Measurements from ENCODE around the gene OR52N2. TPM values are rescaled to one million over a fixed set of nuclear protein-coding genes. Genes with fewer than 3 reads are reported as not detected.

Gene OR52N2
- total and polyA plus RNA-seq, 2 donors (not counting 1 experiment from before 2014, with no cell fraction given) = not detected

DNA sequence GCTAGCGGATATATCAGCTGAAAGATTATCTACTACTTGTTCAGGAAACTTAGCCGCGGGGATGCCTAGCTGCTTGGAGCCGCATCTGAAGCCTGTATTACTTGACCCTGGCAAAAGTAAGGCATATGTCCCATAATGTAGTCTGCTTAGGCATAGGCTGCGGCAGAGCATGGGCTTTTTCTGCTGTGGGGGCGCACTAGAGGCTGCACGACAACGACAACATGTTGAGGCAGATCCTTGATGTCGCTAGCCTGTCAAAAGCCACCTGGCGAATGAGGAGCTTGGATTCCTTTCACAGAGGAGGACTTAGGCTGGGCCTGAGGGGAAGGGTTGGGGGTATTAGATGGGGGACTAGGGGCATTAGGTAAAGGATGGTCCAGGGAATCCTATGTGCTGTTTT lies 1.1 kb upstream of the OR52N2 start:
- H3K36me3 ChIP-seq (ENCODE audit: control insufficient read depth, insufficient read depth, low read length) = no peaks in the 10 kb centered on the region
- H3K9me3 ChIP-seq (ENCODE audit: control insufficient read depth, insufficient read depth, low read depth, low read length) = no peaks in the 10 kb centered on the region
- no peaks in the 10 kb centered on the region for H3K27me3 ChIP-seq (ENCODE audit: control insufficient read depth, insufficient read depth, low read length)
- TF ChIP-seq, protein P1, sequence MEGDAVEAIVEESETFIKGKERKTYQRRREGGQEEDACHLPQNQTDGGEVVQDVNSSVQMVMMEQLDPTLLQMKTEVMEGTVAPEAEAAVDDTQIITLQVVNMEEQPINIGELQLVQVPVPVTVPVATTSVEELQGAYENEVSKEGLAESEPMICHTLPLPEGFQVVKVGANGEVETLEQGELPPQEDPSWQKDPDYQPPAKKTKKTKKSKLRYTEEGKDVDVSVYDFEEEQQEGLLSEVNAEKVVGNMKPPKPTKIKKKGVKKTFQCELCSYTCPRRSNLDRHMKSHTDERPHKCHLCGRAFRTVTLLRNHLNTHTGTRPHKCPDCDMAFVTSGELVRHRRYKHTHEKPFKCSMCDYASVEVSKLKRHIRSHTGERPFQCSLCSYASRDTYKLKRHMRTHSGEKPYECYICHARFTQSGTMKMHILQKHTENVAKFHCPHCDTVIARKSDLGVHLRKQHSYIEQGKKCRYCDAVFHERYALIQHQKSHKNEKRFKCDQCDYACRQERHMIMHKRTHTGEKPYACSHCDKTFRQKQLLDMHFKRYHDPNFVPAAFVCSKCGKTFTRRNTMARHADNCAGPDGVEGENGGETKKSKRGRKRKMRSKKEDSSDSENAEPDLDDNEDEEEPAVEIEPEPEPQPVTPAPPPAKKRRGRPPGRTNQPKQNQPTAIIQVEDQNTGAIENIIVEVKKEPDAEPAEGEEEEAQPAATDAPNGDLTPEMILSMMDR (conservative IDR thresholded peaks at IDR 0.05 in 1 of 2, IDR thresholded peaks at IDR 0.05 in 1 of 2; ENCODE audit: low read depth in 1 of 2, low read length in 2 of 2) = no peak
- no peak for TF ChIP-seq EZH2 (IDR thresholded peaks at IDR 0.05; ENCODE audit: low read length, missing control alignments)
- no peak overlapping the region for H3K9ac ChIP-seq (ENCODE audit: insufficient read depth, low read length)
- H4K20me1 ChIP-seq (ENCODE audit: control insufficient read depth, extremely low read depth, insufficient read depth, low read length) = no peaks in the 10 kb centered on the region
- no peaks in the 10 kb centered on the region for H3K79me2 ChIP-seq (ENCODE audit: control insufficient read depth, insufficient read depth, low read length)
- no peak for DNase-seq (ENCODE audit: low read depth in 2 of 2)
- no peak overlapping the region for H3K4me3 ChIP-seq (replicated peaks in 1 of 4; ENCODE audit: control extremely low read depth in 1 of 4, insufficient read depth in 1 of 4, low read depth in 3 of 4, low read length in 4 of 4)
- no peak overlapping the region for H3K4me2 ChIP-seq (ENCODE audit: extremely low read depth, insufficient read depth, low read length)
- H3K27ac ChIP-seq (ENCODE audit: insufficient read depth, low read length) = no peak overlapping the region
- no peaks in the 10 kb centered on the region for H3K4me1 ChIP-seq (ENCODE audit: control insufficient read depth, extremely low read depth, insufficient read depth, low read length)
- no peak overlapping the region for H2AFZ ChIP-seq (ENCODE audit: low read length)

DNA sequence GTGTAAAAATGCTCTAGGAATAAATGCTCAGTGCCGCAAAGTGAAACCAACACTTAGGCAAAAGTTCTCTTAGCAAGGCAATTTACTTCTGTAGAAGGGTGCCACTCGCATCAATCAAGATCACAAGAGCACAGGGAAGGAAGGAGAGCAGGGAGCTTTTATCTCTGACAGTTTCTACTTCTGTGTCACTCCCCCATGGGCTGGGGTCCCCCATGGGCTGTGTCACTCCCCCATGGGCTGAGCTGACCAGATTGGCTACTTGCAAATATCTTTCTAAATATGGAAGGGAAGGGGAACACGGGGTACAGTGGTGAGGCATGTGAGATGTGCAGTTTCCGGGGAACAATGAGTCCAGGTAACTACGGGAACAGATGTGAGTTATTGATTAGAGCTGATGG lies 397 bp downstream of the OR52N2 start:
- TF ChIP-seq, protein P1 (conservative IDR thresholded peaks at IDR 0.05 in 1 of 2, IDR thresholded peaks at IDR 0.05 in 1 of 2; ENCODE audit: low read depth in 1 of 2, low read length in 2 of 2) = no peak
- TF ChIP-seq EZH2 (IDR thresholded peaks at IDR 0.05; ENCODE audit: low read length, missing control alignments) = no peak
- no peaks in the 10 kb centered on the region for H3K27me3 ChIP-seq (ENCODE audit: control insufficient read depth, insufficient read depth, low read length)

DNA sequence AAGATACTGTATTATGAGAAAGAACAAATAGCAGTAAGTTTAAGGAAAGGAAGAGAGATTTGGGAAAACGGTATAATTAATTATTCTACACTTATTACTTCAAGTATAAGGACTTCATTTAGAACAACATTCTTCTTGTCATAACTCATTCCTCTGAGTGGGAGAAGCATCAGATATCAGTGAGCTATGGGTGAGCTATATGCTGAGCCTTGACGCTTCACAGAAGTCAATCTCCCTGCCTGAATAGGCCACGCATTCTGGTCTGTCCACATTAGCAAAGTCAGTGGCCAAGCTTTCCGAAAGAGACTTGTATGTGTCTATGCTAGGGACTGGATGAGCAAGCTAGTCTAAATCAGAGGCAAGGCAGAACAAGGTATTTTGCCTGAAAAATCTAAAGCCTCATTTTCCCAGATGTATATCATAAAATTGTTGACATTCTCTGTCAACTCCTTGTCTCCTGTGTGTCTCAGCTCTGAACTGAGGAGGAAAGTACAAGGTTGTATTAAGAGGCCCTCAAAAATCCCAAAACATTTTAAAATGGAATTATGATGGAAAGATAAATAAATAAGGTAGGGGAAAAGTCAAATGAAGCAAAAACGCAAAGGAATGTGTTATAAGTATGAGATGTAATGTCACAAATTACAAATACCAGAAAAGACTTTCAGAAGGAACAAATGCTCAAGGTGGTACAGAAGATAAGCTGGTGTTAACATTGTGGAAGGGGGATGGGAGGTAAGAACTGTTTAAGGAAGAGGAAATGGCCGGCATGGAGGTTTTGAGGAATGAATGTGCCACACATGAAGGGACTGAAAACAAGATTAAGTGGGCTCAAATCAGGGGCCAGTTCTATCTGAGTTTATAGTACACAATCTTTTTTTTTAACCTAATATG lies 1.4 kb downstream of the OR52N2 start:
- no peaks in the 10 kb centered on the region for H4K20me1 ChIP-seq (ENCODE audit: control insufficient read depth, extremely low read depth, insufficient read depth, low read length)
- no peak overlapping the region for H3K27ac ChIP-seq (ENCODE audit: insufficient read depth, low read length)
- no peak overlapping the region for H3K9ac ChIP-seq (ENCODE audit: insufficient read depth, low read length)
- DNase-seq (ENCODE audit: low read depth in 2 of 2) = no peak
- H3K4me2 ChIP-seq (ENCODE audit: extremely low read depth, insufficient read depth, low read length) = no peak overlapping the region
- no peaks in the 10 kb centered on the region for H3K79me2 ChIP-seq (ENCODE audit: control insufficient read depth, insufficient read depth, low read length)
- H3K27me3 ChIP-seq (ENCODE audit: control insufficient read depth, insufficient read depth, low read length) = no peaks in the 10 kb centered on the region
- no peaks in the 10 kb centered on the region for H3K4me1 ChIP-seq (ENCODE audit: control insufficient read depth, extremely low read depth, insufficient read depth, low read length)
- no peak overlapping the region for H2AFZ ChIP-seq (ENCODE audit: low read length)
- no peak for TF ChIP-seq EZH2 (IDR thresholded peaks at IDR 0.05; ENCODE audit: low read length, missing control alignments)
- TF ChIP-seq, protein P1 (conservative IDR thresholded peaks at IDR 0.05 in 1 of 2, IDR thresholded peaks at IDR 0.05 in 1 of 2; ENCODE audit: low read depth in 1 of 2, low read length in 2 of 2) = no peak
- H3K4me3 ChIP-seq (replicated peaks in 1 of 4; ENCODE audit: control extremely low read depth in 1 of 4, insufficient read depth in 1 of 4, low read depth in 3 of 4, low read length in 4 of 4) = no peak overlapping the region
- no peaks in the 10 kb centered on the region for H3K9me3 ChIP-seq (ENCODE audit: control insufficient read depth, insufficient read depth, low read depth, low read length)
- H3K36me3 ChIP-seq (ENCODE audit: control insufficient read depth, insufficient read depth, low read length) = no peaks in the 10 kb centered on the region

More for the DNA sequence above, 397 bp downstream of the OR52N2 start:
- H3K4me2 ChIP-seq (ENCODE audit: extremely low read depth, insufficient read depth, low read length) = peak overlapping the region; percentile 93
- H3K79me2 ChIP-seq (ENCODE audit: control insufficient read depth, insufficient read depth, low read length) = no peaks in the 10 kb centered on the region
- H4K20me1 ChIP-seq (ENCODE audit: control insufficient read depth, extremely low read depth, insufficient read depth, low read length) = no peaks in the 10 kb centered on the region
- no peak overlapping the region for H3K27ac ChIP-seq (ENCODE audit: insufficient read depth, low read length)
- no peaks in the 10 kb centered on the region for H3K9me3 ChIP-seq (ENCODE audit: control insufficient read depth, insufficient read depth, low read depth, low read length)
- no peak overlapping the region for H3K9ac ChIP-seq (ENCODE audit: insufficient read depth, low read length)
- H2AFZ ChIP-seq (ENCODE audit: low read length) = peak overlapping the region; percentile 72
- no peaks in the 10 kb centered on the region for H3K36me3 ChIP-seq (ENCODE audit: control insufficient read depth, insufficient read depth, low read length)
- H3K4me3 ChIP-seq (replicated peaks in 1 of 4; ENCODE audit: control extremely low read depth in 1 of 4, insufficient read depth in 1 of 4, low read depth in 3 of 4, low read length in 4 of 4) = peak overlapping the region; percentile 58 to 63 (median 58)
- no peaks in the 10 kb centered on the region for H3K4me1 ChIP-seq (ENCODE audit: control insufficient read depth, extremely low read depth, insufficient read depth, low read length)
- no peak for DNase-seq (ENCODE audit: low read depth in 2 of 2)
